HepG2 (cell line): ENCODE data around the gene PARP1.

Source experiments
- BRF2 ChIP-seq: sonication (generic); formaldehyde crosslinking; IDR thresholded peaks from 2 replicates; pipeline ENCODE4 v1.8.1; 2022; ENCODE audit warnings: mild to moderate bottlenecking, missing genetic modification reagents
- CEBPB ChIP-seq: IDR thresholded peaks from 2 replicates; pipeline ENCODE4 v1.6.1; 2011; ENCODE audit warnings: low read depth, low read length, improper control_type of control experiment, borderline replicate concordance
- CHD4 ChIP-seq: fragments of 200-600 bp; sonication (generic); IDR thresholded peaks from 2 replicates; pipeline ENCODE4 v1.7.0; 2017; ENCODE audit warnings: mild to moderate bottlenecking, low read length, borderline replicate concordance
- CREB1 ChIP-seq, 2 experiments: fragments of 450-650 bp in 1 of 2; IDR thresholded peaks; 2 replicates each; pipeline ENCODE4 v1.6.1; 2016 to 2017; ENCODE audit warnings: control low read depth in 1 of 2, mild to moderate bottlenecking in 1 of 2, missing compliant biosample characterization in 1 of 2, missing genetic modification characterization in 1 of 2
- CTCF ChIP-seq: sonication (generic); formaldehyde crosslinking; IDR thresholded peaks from 2 replicates; pipeline ENCODE4 v1.5.0; 2020; ENCODE audit warnings: mild to moderate bottlenecking, missing genetic modification reagents, moderate library complexity
- EZH2 ChIP-seq: conservative IDR thresholded peaks from 2 replicates; pipeline ENCODE4 v1.6.1; 2012; ENCODE audit warnings: mild to moderate bottlenecking, low read depth, low read length, moderate library complexity
- FOSL2 ChIP-seq: sonication (generic); formaldehyde crosslinking; IDR thresholded peaks from 2 replicates; pipeline ENCODE4 v1.4.0; 2020; ENCODE audit warnings: missing genetic modification reagents
- POLR2A ChIP-seq, 2 experiments: IDR thresholded peaks; 2 replicates each; pipeline ENCODE4 v1.6.1; 2011; ENCODE audit warnings: low read depth in 2 of 2, low read length in 2 of 2, mild to moderate bottlenecking in 1 of 2, moderate library complexity in 1 of 2; ENCODE audit not compliant: insufficient read depth in 1 of 2
- XBP1 ChIP-seq: sonication (generic); formaldehyde crosslinking; IDR thresholded peaks from 2 replicates; pipeline ENCODE4 v1.5.0; 2020; ENCODE audit warnings: missing genetic modification reagents
- ZNF703 ChIP-seq: sonication (generic); formaldehyde crosslinking; IDR thresholded peaks from 2 replicates; pipeline ENCODE4 v1.5.1; 2020; ENCODE audit warnings: missing genetic modification reagents, mild to moderate bottlenecking, moderate library complexity, borderline replicate concordance
- ZNF737 ChIP-seq: sonication (generic); formaldehyde crosslinking; IDR thresholded peaks from 2 replicates; pipeline ENCODE4 v1.5.0; 2020; ENCODE audit warnings: missing genetic modification reagents, mild to moderate bottlenecking, borderline replicate concordance
- ZSCAN29 ChIP-seq: sonication (generic); formaldehyde crosslinking; conservative IDR thresholded peaks from 2 replicates; pipeline ENCODE4 v1.4.0; 2020; ENCODE audit warnings: mild to moderate bottlenecking, missing genetic modification reagents
- ZSCAN30 ChIP-seq: sonication (generic); formaldehyde crosslinking; IDR thresholded peaks from 2 replicates; pipeline ENCODE4 v1.5.0; 2020; ENCODE audit warnings: mild to moderate bottlenecking, missing genetic modification reagents

- no peak for TF ChIP-seq ZSCAN30 (CRISPR knock-in tag)
- TF ChIP-seq EZH2 = no peak
- TF ChIP-seq FOSL2 = no peak
- no peak for TF ChIP-seq ZSCAN29
- no peak for TF ChIP-seq CREB1 (IDR thresholded peaks at IDR 0.05)
- TF ChIP-seq CREB1 (CRISPR knock-in tag; IDR thresholded peaks at IDR 0.05) = no peak
- no peak for TF ChIP-seq ZNF703 (CRISPR knock-in tag)
- TF ChIP-seq CEBPB = no peak
- TF ChIP-seq CTCF (CRISPR knock-in tag) = no peak
- no peak for TF ChIP-seq POLR2A (IDR thresholded peaks at IDR 0.05; ENCODE audit: insufficient read depth in 1 of 2, low read depth in 2 of 2, low read length in 2 of 2)
- no peak for TF ChIP-seq CHD4
- no peak for TF ChIP-seq XBP1
- TF ChIP-seq ZNF737 (CRISPR knock-in tag) = no peak
- TF ChIP-seq BRF2 (CRISPR knock-in tag) = no peak
Observed at GRCh38 chr1:226394462-226394861, 13.4 kb downstream of the PARP1 start.
